GM12872 (cell line): ENCODE data around the gene RGL3.

Experiments used
- TF ChIP-seq, protein P1 (sequence below): IDR thresholded peaks from 3 replicates; pipeline ENCODE4 v1.5.1; 2011; ENCODE audit warnings: low read depth, mild to moderate bottlenecking, low read length, moderate library complexity; ENCODE audit not compliant: insufficient read depth

Gene RGL3

DNA sequence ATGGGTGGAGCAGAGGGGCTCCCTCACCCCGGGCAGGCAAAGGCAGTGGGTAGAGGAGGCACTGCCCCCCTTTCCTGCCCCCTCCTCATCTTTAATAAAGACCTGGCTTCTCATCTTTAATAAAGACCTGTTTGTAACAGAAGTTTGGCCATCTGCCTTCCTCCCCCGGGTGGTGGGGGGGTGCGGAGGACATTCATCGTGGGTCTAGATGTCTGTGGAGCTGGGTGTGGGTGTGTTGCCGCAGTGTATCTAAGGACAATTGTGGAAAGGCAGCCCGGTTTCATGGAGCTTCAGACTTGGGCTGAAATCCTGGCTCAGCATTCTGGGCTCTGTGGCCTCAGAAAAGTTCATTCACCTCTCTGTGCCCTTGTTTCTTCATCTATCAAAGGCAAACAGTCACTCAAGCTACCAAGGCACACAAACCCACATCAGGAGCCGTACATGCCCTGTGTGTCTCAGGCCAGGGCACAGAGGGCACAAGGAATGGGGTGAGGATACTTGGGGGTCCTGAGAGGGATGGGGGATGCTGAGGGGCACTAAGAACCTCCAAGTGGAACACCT, 53.5 kb downstream of the RGL3 start:
- TF ChIP-seq, protein P1, sequence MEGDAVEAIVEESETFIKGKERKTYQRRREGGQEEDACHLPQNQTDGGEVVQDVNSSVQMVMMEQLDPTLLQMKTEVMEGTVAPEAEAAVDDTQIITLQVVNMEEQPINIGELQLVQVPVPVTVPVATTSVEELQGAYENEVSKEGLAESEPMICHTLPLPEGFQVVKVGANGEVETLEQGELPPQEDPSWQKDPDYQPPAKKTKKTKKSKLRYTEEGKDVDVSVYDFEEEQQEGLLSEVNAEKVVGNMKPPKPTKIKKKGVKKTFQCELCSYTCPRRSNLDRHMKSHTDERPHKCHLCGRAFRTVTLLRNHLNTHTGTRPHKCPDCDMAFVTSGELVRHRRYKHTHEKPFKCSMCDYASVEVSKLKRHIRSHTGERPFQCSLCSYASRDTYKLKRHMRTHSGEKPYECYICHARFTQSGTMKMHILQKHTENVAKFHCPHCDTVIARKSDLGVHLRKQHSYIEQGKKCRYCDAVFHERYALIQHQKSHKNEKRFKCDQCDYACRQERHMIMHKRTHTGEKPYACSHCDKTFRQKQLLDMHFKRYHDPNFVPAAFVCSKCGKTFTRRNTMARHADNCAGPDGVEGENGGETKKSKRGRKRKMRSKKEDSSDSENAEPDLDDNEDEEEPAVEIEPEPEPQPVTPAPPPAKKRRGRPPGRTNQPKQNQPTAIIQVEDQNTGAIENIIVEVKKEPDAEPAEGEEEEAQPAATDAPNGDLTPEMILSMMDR: no peak

DNA sequence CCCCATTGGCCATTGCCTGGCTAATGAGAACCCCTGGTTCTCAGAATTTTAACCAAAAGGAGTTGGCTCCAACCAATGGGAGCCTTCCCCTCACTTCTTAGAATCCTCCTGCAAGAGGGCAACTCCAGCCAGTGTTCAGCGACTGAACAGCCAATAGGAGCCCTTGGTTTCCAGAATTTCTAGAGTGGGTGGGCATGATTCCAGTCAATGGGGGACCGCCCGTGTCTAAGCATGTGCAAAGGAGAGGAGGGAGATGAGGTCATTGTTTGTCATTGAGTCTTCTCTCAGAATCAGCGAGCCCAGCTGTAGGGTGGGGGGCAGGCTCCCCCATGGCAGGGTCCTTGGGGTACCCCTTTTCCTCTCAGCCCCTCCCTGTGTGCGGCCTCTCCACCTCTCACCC, 54.2 kb downstream of the RGL3 start:
- TF ChIP-seq, protein P1: no peak

DNA sequence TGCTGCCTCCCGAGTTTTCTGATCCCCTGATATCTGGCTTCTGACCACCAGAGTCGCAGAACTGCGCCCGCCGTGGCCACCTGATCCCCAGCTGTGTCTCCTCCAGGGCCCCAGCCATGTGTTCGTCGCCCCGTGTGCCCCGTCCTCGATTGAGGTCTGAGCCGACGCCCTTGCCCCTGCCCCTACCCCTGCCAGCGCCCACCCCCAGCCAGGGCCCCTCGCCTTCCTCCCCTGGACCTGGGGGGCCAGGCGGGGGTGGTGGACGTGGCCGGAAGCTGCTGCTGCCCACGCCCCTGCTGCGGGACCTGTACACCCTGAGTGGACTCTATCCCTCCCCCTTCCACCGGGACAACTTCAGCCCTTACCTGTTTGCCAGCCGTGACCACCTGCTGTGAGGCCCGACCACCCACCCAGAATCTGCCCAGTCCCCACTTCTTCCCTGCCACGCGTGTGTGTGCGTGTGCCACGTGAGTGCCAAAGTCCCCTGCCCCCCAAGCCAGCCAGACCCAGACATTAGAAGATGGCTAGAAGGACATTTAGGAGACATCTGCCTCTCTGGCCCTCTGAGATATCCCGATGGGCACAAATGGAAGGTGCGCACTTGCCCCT, 54.7 kb downstream of the RGL3 start:
- TF ChIP-seq, protein P1: no peak

DNA sequence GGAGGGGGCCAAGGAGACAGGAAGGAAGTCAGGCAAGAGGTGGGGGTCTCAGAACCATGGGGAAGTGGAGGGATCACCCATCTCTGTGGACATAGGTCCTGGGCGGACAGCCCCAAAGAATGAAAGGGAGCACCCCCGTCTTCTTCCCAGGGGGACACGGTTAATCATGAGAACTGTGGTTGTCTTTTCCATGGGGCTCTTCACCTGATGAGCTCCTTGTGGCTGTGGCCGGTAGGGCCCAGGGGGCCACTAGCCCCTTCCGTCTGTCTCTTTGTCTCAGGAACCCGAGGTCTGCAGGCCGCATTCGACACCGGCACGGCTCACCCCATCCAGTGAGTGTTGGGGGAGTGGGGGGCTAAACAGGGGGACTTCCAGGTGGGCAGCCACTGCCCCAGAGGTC, 55.2 kb downstream of the RGL3 start:
- TF ChIP-seq, protein P1: no peak

DNA sequence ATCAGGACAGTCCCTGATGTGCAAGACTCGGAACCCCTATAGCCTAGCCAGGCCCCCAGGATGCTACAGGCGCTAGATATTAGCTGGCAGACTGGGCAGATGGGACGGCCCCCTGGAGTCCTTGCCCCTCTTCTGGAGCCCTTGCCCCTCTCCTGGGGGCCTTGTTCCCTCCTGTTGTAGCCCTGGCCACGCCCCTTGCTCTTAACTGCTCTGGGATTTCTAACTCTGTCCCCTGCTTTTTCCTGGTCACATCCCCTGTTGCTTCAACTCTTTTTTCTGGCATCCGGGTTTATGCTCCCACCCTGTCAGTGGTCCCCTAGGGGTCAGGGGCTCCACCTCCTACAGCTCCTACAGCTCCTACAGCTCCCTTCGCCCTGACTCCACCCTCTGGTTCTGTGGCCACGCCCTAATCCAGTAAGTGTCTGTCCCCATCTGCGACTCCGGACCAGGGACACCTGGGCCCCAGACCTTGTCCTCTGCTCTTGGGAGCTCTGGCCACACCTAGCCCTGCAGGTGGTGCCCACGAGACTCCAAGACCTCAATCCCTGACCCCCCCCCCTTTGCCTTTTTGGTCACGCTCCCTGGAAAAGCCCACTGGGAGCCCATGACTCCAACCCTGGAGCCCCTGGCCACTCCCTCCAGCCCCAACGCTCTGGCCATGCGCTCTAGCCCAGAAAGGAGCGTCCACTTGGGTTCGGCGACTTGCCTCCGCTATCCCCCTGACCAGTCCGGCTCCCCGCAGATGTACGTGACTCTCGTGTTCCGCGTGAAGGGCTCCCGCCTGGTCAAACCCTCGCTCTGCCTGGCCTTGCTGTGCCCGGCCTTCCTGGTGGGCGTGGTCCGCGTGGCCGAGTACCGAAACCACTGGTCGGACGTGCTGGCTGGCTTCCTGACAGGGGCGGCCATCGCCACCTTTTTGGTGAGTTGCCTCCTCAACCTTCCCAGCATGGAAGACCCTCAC, 57.1 kb downstream of the RGL3 start:
- TF ChIP-seq, protein P1: no peak

DNA sequence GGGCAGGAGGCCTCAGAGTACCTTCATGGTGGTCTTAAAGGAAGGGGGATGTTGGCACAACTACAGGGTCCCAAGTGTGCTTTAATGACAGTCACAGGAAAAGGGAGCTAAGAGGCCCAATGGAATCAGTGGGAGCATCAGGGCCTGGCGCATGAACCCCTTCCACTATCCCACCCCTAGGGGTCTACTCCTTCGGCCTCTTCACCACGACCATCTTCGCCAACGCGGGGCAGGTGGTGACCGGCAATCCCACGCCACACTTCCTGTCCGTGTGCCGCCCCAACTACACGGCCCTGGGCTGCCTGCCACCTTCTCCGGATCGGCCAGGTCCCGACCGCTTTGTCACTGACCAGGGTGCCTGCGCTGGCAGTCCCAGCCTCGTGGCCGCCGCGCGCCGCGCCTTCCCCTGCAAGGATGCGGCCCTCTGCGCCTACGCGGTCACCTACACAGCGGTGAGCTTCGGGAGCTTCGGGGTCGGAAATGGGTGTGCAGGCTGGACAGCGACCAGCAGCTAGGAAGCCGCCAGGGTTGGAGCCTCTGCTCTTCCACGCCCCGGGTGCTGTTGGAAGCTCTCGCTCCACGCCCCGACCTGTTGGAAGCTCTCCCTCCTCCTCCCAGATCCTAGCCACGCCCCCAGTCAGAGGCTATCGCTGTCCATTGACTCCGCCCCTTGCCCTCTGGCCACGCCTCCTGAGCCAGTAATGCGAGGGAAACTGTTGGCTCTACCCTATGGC, 57.9 kb downstream of the RGL3 start:
- TF ChIP-seq, protein P1: no peak

DNA sequence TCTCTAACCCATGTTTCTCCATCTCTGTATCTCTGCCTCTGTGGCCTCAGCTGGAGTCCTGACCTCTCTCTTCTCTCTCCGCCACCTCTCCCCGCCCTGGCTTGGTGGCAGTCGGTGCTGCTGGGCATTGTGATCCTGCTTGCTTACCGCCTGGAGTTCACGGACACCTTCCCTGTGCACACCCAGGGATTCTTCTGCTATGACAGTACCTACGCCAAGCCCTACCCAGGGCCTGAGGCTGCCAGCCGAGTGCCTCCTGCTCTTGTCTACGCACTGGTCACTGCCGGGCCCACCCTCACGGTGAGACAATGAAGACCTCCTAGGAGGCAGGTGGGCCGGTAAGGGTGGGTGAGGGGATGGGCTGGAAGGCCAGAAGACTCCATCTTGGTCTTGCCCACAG, 59.7 kb downstream of the RGL3 start:
- TF ChIP-seq, protein P1: no peak
